NCI-H2227 (cell line): ENCODE data around the gene NAB2.

Experiments used
- DNase-seq: peaks from one replicate; lab custom pipeline; 2025; ENCODE audit not compliant: unreplicated experiment; lab: John Stamatoyannopoulos, UW

Gene NAB2

GRCh38 chr12:57093415-57094207 is 4.7 kb downstream of the NAB2 start:
- peak; percentile 66 for DNase-seq

GRCh38 chr12:57094208-57095160 is 5.6 kb downstream of the NAB2 start:
- no peak for DNase-seq

GRCh38 chr12:57095440-57095839 is 6.5 kb downstream of the NAB2 start:
- no peak for DNase-seq

- DNase-seq: peak; percentile 65
These were observed 7.2 kb downstream of the NAB2 start for GRCh38 chr12:57096099-57096572.

- no peak for DNase-seq
These were observed 8.0 kb downstream of the NAB2 start for GRCh38 chr12:57096748-57097553.

- no peak for DNase-seq
These were observed 8.6 kb downstream of the NAB2 start for GRCh38 chr12:57097554-57097835.

GRCh38 chr12:57098546-57098945 is 9.6 kb downstream of the NAB2 start:
- no peak for DNase-seq

GRCh38 chr12:57099047-57099714 is 10.3 kb downstream of the NAB2 start:
- no peak for DNase-seq

DNA sequence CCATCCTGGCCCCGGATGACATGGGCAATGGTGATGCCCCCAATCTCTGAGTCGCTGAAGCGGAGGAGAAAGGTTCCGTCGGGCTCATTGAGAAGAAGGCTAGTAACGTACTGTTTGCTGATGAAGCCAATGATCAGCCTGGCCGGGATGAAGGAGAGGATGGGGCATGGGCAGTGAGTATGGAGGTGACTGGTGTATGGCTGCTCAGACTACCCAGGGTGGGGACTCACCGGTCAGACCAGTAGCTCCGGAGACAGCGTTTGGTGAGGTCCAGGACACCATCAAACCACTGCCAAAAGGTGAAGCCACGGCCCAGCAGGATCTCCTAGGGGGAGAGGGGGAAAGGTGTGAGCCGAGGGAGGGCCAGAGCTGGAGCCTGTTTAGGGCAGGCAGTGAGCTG is 10.9 kb downstream of the NAB2 start:
- no peak for DNase-seq

DNA sequence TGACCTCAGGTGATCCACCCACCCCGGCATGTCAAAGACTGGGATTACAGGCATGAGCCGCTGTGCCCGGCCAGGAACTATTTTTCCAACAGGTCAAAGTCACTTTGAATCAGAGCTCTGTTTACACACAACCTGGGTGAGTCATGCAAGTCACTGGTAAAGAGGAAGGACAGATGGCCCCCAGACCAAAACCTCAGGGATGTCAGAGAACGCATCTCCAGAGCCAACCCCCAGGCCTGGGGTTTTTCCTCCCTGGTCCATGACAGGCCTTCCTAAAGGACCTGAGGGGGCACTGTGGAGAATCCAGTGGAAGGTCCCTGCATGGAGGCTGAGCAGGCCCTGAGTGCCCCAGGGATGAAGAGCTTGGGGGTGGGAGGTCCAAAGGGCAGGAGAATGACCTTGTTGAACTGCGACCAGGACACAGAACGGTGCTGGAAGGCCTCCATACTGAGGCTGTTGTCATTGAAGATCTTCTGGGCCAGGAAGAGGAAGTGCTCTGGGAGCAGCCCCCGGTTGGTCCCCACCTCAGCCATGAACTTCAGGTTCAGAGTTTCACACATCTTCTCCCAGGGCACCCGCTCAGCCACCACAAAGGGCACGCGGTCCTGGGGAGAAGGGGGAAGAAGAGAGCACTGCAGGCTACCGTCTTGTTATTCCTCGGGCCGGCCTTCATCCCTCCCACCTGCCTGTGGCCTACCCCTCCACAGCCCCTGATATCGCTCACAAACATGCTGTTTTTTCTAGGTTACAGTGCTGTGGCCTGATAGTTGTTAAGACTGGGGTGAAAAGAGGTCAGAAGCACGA is 13.2 kb downstream of the NAB2 start:
- DNase-seq: no peak

- no peak for DNase-seq
These were observed 14.9 kb downstream of the NAB2 start for GRCh38 chr12:57103856-57104255.

- DNase-seq: no peak
These were observed 15.5 kb downstream of the NAB2 start for GRCh38 chr12:57104292-57104910.

DNA sequence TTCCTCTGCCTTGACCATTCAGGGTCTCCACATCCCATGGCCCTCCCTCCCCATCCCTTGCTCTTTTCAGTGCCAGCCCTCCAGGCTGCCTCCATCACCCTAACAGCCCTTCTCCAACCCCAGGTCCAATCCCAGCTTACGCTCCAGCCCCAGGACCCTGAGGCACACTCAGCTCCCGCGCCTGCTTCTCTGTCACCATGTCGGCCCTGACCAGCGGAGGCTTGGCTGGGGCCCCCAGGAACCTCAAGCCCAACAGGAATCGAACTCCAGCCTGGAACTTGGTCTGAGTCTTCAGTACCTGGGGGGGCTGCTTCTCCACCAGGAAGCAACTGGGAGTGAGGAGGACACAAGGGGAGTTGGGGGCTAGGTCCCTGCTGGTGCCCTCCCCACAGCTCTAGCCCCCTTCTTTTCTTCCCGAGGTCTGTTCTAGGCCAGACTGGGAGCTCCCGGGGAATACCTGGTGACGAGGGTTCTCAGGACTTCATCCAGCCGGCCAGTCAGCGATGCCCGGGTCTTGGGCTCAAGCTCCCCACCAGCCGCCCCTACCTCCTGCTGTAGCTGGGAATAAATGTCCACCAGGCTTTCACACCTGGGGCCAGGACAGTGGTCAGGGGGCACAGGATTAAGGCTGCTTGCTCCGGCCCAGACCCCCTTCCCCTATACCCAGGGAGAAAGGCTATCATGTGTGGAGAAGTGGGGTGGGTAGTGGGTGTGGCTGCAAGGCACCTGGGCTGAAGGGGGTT is 16.3 kb downstream of the NAB2 start:
- no peak for DNase-seq

DNA sequence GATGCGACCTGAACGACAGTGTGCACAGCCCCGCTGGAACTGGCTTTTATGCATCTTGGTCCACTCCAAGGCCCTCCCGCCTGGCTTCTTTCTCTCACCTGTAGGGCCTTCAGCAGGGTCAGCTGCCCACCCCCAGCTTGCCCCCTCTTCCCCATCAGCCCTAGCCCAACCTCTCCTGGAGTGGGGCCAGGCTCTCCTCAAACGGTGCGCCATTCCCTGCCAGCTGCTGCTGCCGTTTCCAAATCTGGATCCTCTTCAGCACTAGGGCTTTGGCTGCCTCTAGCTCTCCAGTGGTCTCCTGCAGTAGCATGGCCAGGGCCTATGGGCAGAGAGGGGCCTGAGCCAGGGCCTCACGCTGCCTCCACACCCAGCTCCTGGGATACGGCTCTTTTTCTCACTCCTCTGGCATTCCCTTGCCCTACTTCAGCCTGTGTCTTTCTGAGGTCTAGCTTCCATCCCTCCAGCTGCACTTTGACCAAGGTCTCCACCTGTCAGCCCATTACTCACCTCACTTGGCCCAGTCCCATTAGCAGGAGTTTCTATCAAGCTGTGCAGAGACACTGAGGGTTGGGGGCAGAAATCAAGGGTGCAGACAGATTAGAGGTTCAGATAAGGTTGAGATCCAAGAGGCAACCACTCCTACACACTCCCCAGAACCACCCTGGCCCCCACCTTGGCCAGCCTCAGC is 17.3 kb downstream of the NAB2 start:
- DNase-seq: no peak

DNA sequence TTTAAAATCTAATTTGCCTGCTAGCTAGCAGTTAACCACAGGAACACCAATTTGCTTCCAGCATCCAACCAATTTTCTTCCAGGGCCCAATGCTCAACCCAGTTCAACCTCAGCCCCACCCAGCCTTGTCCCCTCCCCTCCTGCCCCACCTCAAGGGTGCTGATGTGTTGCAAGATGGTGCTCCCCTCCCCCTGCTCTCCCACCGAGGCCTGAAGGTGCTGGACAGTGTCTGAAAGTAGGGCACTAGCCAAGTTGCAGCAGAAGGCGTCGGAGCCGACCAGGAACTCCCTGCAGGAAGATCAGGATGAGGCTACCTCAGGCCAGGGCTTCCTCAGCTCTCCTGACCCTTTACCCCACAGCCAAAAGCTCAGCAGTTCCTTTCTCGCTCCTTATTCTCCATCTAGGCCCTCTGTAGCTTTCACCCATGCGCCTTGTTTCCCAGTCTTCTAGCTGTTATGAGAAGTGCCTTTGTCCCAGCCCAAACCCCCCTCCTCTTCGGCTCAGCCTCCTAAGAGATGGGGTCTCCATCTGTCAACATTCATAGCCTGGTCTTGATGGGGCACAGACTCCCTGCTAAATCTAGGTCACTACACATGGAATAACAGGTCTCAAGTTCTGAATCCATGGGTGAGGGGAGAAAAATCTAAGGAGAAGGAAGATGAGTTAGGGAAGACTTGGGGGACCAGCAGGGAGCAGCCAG is 18.7 kb downstream of the NAB2 start:
- no peak for DNase-seq

DNA sequence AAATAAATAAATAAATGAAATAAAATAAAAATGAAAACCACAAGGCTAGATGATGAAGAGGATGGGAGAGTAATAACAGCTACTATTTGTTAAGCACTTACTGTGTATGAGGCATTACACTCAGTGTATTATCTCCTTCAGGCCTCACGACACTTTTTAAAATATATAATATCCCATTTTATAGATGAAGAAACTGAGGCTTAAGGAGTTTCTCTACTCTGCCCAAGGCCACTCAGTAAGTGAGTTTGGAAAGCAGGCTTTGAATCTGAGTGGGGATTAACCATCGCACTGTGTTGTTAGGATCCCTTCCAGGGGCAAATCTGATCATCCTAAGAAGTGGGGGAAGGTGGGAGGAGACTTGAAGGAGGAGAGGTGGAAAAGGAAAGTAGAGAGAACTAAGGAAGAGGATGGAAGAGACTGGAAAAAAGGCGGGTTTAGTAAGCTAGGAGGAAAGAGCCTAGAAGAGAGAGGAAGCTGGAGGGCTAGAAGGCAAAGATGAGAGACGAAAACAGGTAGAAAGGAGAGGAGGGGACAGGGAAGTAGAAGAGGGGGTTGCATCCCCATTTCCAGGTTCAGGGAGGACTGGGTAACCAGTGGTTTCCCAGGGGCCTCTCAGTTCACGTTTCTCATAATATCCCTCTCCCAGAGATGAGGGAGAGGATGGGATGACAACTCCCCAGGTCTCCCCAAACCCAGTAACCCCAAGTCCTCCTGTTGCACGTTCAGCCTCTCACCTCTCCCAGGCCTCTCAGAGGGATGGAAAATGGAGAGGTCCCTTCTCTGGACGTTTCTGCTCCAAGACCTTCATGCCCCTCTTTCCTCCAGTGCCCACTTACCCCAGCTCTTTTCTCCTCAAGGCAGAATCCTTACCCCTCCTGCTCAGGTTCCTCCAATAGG is 20.5 kb downstream of the NAB2 start:
- DNase-seq: no peak
